ENCODE data around the gene HBP1.

DNA sequence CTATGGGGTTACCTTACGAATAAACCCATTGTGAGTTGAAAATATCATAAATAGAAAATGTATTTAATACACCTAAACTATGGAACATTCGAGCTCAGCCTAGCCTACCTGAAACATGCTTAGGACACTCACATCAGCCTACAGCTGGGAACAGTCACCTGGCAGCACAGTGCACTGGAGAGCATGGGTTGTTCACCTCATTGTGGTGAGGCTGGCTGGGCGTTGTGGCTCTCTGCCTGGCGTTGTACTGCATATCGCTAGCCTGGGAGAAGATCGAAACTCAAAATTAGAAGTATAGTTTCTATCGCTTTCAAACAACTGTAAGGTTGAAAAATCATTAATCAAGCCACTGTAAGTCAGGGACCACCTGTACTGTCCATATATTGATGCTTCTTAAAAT is 17.3 kb upstream of the HBP1 start:
- TF ChIP-seq, protein P1, sequence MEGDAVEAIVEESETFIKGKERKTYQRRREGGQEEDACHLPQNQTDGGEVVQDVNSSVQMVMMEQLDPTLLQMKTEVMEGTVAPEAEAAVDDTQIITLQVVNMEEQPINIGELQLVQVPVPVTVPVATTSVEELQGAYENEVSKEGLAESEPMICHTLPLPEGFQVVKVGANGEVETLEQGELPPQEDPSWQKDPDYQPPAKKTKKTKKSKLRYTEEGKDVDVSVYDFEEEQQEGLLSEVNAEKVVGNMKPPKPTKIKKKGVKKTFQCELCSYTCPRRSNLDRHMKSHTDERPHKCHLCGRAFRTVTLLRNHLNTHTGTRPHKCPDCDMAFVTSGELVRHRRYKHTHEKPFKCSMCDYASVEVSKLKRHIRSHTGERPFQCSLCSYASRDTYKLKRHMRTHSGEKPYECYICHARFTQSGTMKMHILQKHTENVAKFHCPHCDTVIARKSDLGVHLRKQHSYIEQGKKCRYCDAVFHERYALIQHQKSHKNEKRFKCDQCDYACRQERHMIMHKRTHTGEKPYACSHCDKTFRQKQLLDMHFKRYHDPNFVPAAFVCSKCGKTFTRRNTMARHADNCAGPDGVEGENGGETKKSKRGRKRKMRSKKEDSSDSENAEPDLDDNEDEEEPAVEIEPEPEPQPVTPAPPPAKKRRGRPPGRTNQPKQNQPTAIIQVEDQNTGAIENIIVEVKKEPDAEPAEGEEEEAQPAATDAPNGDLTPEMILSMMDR (IDR thresholded peaks at IDR 0.05), result no peak
- no peak for TF ChIP-seq POLR2A (IDR thresholded peaks at IDR 0.05)

All from body of pancreas (tissue), 4 donors.